A549 (cell line): ENCODE data around the gene PIGX. TPM values are rescaled to one million over a fixed set of nuclear protein-coding genes. Genes with fewer than 3 reads are reported as not detected.

Source experiments
- ATAC-seq, 2 experiments: fragments of 200-7000 bp in 1 of 2; fragments of >200 bp in 1 of 2; cut with Nextera tagmentation in 1 of 2; cut with Tn5 transposase in 1 of 2; 3 replicates each; pipeline versions ENCODE4 v1.8.0 to v1.9.1; 2018 to 2020; ENCODE audit warnings: mild to moderate bottlenecking in 1 of 2, moderate library complexity in 1 of 2
- CTCF ChIA-PET: fragments of 300-600 bp; sonication (Branson Sonifier 250); formaldehyde crosslinking; extraction: SDS; loops from one replicate; lab custom pipeline; 2021; ENCODE audit warnings: antibody characterized with exemption, inconsistent platforms; lab: Yijun Ruan, JAX
- POLR2A ChIA-PET: fragments of 350-600 bp; formaldehyde crosslinking; extraction: SDS; loops from one replicate; lab custom pipeline; 2021; ENCODE audit warnings: antibody characterized with exemption, inconsistent platforms; lab: Yijun Ruan, JAX
- DNase-seq, 2 experiments: peaks; one replicate each; pipeline versions ENCODE4 v3.0.0 to v3.0.0-alpha.2; 2011 to 2016; ENCODE audit warnings: low read depth in 1 of 2, low spot score in 1 of 2
- FAIRE-seq: peaks from 2 replicates; lab custom pipeline; 2011; peaks lifted over from hg19 to GRCh38; lab: Jason Lieb, UNC
- H3K27ac ChIP-seq, 2 experiments: fragments of >200 bp; sonication (Bioruptor Twin); formaldehyde crosslinking; 3 replicates each; pipeline ENCODE4 v1.5.1; 2016 to 2017
- H3K4me1 ChIP-seq: fragments of >200 bp; sonication (Bioruptor Twin); formaldehyde crosslinking; 3 replicates; pipeline ENCODE4 v1.6.1; 2016
- H3K4me2 ChIP-seq: fragments of >200 bp; sonication (Bioruptor Twin); formaldehyde crosslinking; 3 replicates; pipeline ENCODE4 v1.6.1; 2016
- H3K4me3 ChIP-seq: fragments of >200 bp; sonication (Bioruptor Twin); formaldehyde crosslinking; 3 replicates; pipeline ENCODE4 v1.5.1; 2016
- H3K9me3 ChIP-seq: fragments of >200 bp; sonication (Bioruptor Twin); formaldehyde crosslinking; 3 replicates; pipeline ENCODE4 v1.6.1; 2016
- HEYL ChIP-seq: fragments of 250-450 bp; sonication (Bioruptor Pico); IDR thresholded peaks from 2 replicates; pipeline ENCODE4 v1.8.0; 2021; ENCODE audit warnings: mild to moderate bottlenecking, moderate library complexity
- HOXB13 ChIP-seq: fragments of 250-450 bp; sonication (Bioruptor Pico); IDR thresholded peaks from 2 replicates; pipeline ENCODE4 v1.5.0; 2020; ENCODE audit warnings: low read depth, mild to moderate bottlenecking, moderate library complexity
- HOXB5 ChIP-seq: fragments of 250-450 bp; sonication (Bioruptor Pico); IDR thresholded peaks from 2 replicates; pipeline ENCODE4 v1.5.0; 2020; ENCODE audit warnings: mild to moderate bottlenecking, moderate library complexity
- KDM5A ChIP-seq: fragments of 200-600 bp; sonication (generic); IDR thresholded peaks from 2 replicates; pipeline ENCODE4 v1.6.1; 2016; ENCODE audit warnings: antibody characterized with exemption, mild to moderate bottlenecking
- MAFK ChIP-seq: fragments of 450-650 bp; IDR thresholded peaks from 2 replicates; pipeline ENCODE4 v1.6.1; 2014; ENCODE audit not compliant: partially characterized antibody
- MAZ ChIP-seq: fragments of 150-350 bp; IDR thresholded peaks from 2 replicates; pipeline ENCODE4 v1.6.1; 2014; ENCODE audit warnings: antibody characterized with exemption, low read depth, low read length, borderline replicate concordance
- MYC ChIP-seq: IDR thresholded peaks from 2 replicates; pipeline ENCODE4 v1.6.1; 2012; ENCODE audit warnings: mild to moderate bottlenecking, inconsistent platforms, low read length, improper control_type of control experiment, borderline replicate concordance
- NPAS2 ChIP-seq: fragments of 250-450 bp; sonication (Bioruptor Pico); IDR thresholded peaks from 2 replicates; pipeline ENCODE4 v1.8.0; 2022; ENCODE audit warnings: mild to moderate bottlenecking, moderate library complexity, borderline replicate concordance
- RARB ChIP-seq: fragments of 250-450 bp; sonication (Bioruptor Pico); IDR thresholded peaks from 2 replicates; pipeline ENCODE4 v1.8.0; 2021; ENCODE audit warnings: mild to moderate bottlenecking, moderate library complexity
- RCOR1 ChIP-seq: fragments of 150-350 bp; IDR thresholded peaks from 2 replicates; pipeline ENCODE4 v1.6.1; 2014; ENCODE audit warnings: antibody characterized with exemption, low read length, low read depth
- RFX5 ChIP-seq: fragments of 450-650 bp; IDR thresholded peaks from 2 replicates; pipeline ENCODE4 v1.7.1; 2014; ENCODE audit warnings: antibody characterized with exemption, mild to moderate bottlenecking, moderate library complexity
- SREBF2 ChIP-seq: fragments of 450-650 bp; IDR thresholded peaks from 2 replicates; pipeline ENCODE4 v1.6.1; 2014; ENCODE audit warnings: mild to moderate bottlenecking, moderate library complexity
- ZC3H11A ChIP-seq: fragments of 450-650 bp; IDR thresholded peaks from 2 replicates; pipeline ENCODE4 v1.6.1; 2014; ENCODE audit warnings: antibody characterized with exemption, mild to moderate bottlenecking
- ZNF302 ChIP-seq: fragments of 250-450 bp; sonication (Bioruptor Pico); IDR thresholded peaks from 2 replicates; pipeline ENCODE4 v1.9.0; 2021; ENCODE audit warnings: inconsistent platforms, mild to moderate bottlenecking, moderate library complexity
- WGBS: methylation state at CpG from one replicate; pipeline ENCODE4 v1.1.6; 2017; ENCODE audit errors: missing lambda C conversion rate; 5-methylcytosine and 5-hydroxymethylcytosine counted together
- polyA plus RNA-seq, 4 experiments: library from polyadenylated mRNA; depleted of rRNA in 3 of 4; stranded (reverse); fragments of >200 nt; fragmentation: RNase III in 1 of 4; extraction: RNeasy Plus Mini Kit Qiagen cat#74134 plus additional on column Dnase treatment in 1 of 4; gene quantifications; 2 replicates in 3 of 4; 3 replicates in 1 of 4; pipeline ENCODE4 v1.2.3, GENCODE V29; 2011 to 2017
- TF ChIP-seq, protein P1 (sequence below): fragments of 250-450 bp; sonication (Bioruptor Pico); IDR thresholded peaks from 2 replicates; pipeline ENCODE4 v1.5.0; 2020; ENCODE audit warnings: low read depth, mild to moderate bottlenecking, moderate library complexity
- TF ChIP-seq, protein P2 (sequence below): fragments of 150-350 bp; IDR thresholded peaks from 2 replicates; pipeline ENCODE4 v1.6.1; 2014; ENCODE audit warnings: low read depth, mild to moderate bottlenecking, low read length
- TF ChIP-seq, protein P3 (sequence below): fragments of >200 bp; sonication (Bioruptor Twin); formaldehyde crosslinking; IDR thresholded peaks from 2 replicates; pipeline ENCODE4 v1.6.1; 2016
- TF ChIP-seq, protein P4 (sequence below): fragments of 200-600 bp; sonication (generic); IDR thresholded peaks from 2 replicates; pipeline ENCODE4 v1.6.1; 2016; ENCODE audit warnings: antibody characterized with exemption, mild to moderate bottlenecking, moderate library complexity
- TF ChIP-seq, protein P5 (sequence below): IDR thresholded peaks from 2 replicates; pipeline ENCODE4 v1.6.1; 2012; ENCODE audit warnings: low read depth, borderline replicate concordance

Gene PIGX
- polyA plus RNA-seq, 2 of the 4 experiments (the other 2 are of a cell fraction), result 22.3 to 45.2 TPM

DNA sequence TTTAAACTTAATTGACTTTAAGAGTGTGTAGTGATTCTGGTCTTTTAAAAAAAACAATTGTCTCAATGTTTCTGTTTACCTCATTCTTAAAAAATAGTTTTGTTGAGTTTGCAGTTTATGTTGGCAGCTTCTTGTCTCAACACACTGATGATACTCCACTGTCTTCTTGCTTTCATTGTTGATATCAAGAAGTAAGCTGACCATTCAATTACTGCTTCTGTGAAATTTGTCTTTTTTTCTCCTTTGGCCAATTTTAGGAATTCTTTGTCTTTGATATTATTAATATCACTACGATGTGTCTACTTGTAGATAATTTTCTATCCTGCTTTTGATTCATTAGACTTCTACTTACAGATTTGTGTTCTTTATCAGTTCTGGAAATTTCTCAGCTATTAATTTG, 58.9 kb downstream of the PIGX start:
- Histone ChIP-seq H3K4me3 (no peak overlapping the region), H3K27ac (no peak overlapping the region), H3K9me3 (no peaks in the 10 kb centered on the region)
- ChIA-PET CTCF (interaction anchor here (1.0 kb wide), 1 partner anchor 86 kb away, joined by 3 read pairs; no protein-coding TSS in a partner anchor), POLR2A (no interaction called here)
- ATAC-seq, result no peak
- DNase-seq, result no peak
- TF ChIP-seq ZNF302 (no peak), SREBF2 (no peak), MAFK (peak; percentile 13)
- TF ChIP-seq, protein P1, sequence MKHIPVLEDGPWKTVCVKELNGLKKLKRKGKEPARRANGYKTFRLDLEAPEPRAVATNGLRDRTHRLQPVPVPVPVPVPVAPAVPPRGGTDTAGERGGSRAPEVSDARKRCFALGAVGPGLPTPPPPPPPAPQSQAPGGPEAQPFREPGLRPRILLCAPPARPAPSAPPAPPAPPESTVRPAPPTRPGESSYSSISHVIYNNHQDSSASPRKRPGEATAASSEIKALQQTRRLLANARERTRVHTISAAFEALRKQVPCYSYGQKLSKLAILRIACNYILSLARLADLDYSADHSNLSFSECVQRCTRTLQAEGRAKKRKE (CRISPR knock-in tag), result no peak
- TF ChIP-seq, all 56 proteins: peak for 1
- no peak for FAIRE-seq
- H3K4me2 ChIP-seq, result no peak overlapping the region
- peaks cover 10% of the 10 kb centered on the region for H3K4me1 ChIP-seq
- 85% methylated on average over 1 of the region's 1 CpG for WGBS

DNA sequence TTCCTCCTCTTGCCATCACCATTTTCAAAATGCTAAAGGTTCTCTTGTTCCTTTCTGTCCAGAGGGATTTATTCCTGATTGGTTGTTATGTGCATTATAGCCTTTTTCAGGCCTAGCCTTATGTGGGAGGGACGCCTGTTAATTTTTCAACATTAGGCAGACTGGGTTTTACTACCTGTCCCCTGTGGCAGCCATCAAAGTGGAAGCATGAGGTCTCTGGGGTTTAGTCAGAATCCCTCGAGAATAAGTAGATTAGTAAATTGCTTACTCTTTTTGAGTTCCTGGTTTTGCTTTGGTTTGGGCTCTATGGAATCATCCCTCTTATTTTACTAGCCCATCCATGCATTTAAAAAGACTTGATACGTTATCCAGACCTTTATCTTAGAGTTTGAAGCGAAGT, 59.9 kb downstream of the PIGX start:
- ChIA-PET CTCF (no interaction called here), POLR2A (no interaction called here)
- FAIRE-seq (no peak), ATAC-seq (no peak), DNase-seq (no peak)
- TF ChIP-seq, protein P2, sequence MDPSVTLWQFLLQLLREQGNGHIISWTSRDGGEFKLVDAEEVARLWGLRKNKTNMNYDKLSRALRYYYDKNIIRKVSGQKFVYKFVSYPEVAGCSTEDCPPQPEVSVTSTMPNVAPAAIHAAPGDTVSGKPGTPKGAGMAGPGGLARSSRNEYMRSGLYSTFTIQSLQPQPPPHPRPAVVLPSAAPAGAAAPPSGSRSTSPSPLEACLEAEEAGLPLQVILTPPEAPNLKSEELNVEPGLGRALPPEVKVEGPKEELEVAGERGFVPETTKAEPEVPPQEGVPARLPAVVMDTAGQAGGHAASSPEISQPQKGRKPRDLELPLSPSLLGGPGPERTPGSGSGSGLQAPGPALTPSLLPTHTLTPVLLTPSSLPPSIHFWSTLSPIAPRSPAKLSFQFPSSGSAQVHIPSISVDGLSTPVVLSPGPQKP, result no peak
- TF ChIP-seq RARB (CRISPR knock-in tag), result no peak
- TF ChIP-seq, protein P3, sequence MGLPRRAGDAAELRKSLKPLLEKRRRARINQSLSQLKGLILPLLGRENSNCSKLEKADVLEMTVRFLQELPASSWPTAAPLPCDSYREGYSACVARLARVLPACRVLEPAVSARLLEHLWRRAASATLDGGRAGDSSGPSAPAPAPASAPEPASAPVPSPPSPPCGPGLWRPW, result no peak
- no peak for TF ChIP-seq RCOR1
- TF ChIP-seq MYC, result no peak
- TF ChIP-seq ZC3H11A, result no peak
- TF ChIP-seq SREBF2, result no peak
- TF ChIP-seq, protein P4, sequence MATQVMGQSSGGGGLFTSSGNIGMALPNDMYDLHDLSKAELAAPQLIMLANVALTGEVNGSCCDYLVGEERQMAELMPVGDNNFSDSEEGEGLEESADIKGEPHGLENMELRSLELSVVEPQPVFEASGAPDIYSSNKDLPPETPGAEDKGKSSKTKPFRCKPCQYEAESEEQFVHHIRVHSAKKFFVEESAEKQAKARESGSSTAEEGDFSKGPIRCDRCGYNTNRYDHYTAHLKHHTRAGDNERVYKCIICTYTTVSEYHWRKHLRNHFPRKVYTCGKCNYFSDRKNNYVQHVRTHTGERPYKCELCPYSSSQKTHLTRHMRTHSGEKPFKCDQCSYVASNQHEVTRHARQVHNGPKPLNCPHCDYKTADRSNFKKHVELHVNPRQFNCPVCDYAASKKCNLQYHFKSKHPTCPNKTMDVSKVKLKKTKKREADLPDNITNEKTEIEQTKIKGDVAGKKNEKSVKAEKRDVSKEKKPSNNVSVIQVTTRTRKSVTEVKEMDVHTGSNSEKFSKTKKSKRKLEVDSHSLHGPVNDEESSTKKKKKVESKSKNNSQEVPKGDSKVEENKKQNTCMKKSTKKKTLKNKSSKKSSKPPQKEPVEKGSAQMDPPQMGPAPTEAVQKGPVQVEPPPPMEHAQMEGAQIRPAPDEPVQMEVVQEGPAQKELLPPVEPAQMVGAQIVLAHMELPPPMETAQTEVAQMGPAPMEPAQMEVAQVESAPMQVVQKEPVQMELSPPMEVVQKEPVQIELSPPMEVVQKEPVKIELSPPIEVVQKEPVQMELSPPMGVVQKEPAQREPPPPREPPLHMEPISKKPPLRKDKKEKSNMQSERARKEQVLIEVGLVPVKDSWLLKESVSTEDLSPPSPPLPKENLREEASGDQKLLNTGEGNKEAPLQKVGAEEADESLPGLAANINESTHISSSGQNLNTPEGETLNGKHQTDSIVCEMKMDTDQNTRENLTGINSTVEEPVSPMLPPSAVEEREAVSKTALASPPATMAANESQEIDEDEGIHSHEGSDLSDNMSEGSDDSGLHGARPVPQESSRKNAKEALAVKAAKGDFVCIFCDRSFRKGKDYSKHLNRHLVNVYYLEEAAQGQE, result no peak
- TF ChIP-seq KDM5A, result no peak
- no peak for TF ChIP-seq MAZ
- no peak for TF ChIP-seq HOXB13 (CRISPR knock-in tag)
- no peak for TF ChIP-seq HOXB5 (CRISPR knock-in tag)
- TF ChIP-seq NPAS2 (CRISPR knock-in tag), result no peak
- no peak for TF ChIP-seq RFX5
- no peak for TF ChIP-seq HEYL (CRISPR knock-in tag)
- TF ChIP-seq, protein P5, sequence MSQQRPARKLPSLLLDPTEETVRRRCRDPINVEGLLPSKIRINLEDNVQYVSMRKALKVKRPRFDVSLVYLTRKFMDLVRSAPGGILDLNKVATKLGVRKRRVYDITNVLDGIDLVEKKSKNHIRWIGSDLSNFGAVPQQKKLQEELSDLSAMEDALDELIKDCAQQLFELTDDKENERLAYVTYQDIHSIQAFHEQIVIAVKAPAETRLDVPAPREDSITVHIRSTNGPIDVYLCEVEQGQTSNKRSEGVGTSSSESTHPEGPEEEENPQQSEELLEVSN, result no peak
- WGBS, result 93% methylated on average over 4 of the region's 4 CpGs
- Histone ChIP-seq H3K9me3 (no peaks in the 10 kb centered on the region), H3K4me1 (peaks cover 10% of the 10 kb centered on the region), H3K27ac (no peak overlapping the region), H3K4me2 (no peak overlapping the region), H3K4me3 (no peak overlapping the region)
